SKM-1 (cell line): ENCODE data around the gene CYP27A1.

Experiments
- DNase-seq: peaks from one replicate; lab custom pipeline; 2025; ENCODE audit not compliant: unreplicated experiment; lab: John Stamatoyannopoulos, UW

Gene CYP27A1

GRCh38 chr2:218857371-218858137 is 75.6 kb downstream of the CYP27A1 start:
- DNase-seq = no peak

GRCh38 chr2:218858138-218858445 is 76.1 kb downstream of the CYP27A1 start:
- DNase-seq = no peak

GRCh38 chr2:218858671-218859555 is 77.0 kb downstream of the CYP27A1 start:
- no peak for DNase-seq

- no peak for DNase-seq
Observed at GRCh38 chr2:218859556-218859987, 77.6 kb downstream of the CYP27A1 start, which contains the start of gene WNT6. Gene WNT6, plus strand, starts transcription at chr2:218859805. Its CDS starts 233 bp downstream, at chr2:218860038.

GRCh38 chr2:218859988-218860831 is 78.3 kb downstream of the CYP27A1 start:
- no peak for DNase-seq

- no peak for DNase-seq
Observed at GRCh38 chr2:218860950-218861381, 79.0 kb downstream of the CYP27A1 start.

GRCh38 chr2:218861645-218862318 is 79.8 kb downstream of the CYP27A1 start:
- DNase-seq = no peak

- no peak for DNase-seq
Observed at GRCh38 chr2:218863021-218863520, 81.1 kb downstream of the CYP27A1 start.
